ENCODE data around the gene SETD9.

The SETD9 gene

DNA sequence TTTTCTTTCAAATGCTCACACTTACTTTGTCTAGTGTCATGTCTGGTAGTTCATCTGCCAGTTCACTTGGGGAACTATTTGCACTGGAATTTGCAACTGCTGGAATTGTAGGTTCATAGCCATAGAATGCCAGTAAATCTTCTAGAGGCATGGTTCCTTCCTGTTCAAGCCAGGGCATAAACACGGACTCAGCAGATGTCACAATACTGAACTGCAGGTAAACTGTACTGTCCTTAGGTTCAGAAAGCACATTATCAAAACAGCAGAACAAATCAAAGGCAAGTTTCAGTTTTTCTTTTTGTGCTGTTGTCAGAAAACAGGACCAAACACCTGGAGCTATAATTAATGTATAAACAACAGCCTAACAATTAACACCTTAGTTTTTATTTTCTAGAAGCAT lies 29.5 kb downstream of the SETD9 start:
- no peak for DNase-seq

DNA sequence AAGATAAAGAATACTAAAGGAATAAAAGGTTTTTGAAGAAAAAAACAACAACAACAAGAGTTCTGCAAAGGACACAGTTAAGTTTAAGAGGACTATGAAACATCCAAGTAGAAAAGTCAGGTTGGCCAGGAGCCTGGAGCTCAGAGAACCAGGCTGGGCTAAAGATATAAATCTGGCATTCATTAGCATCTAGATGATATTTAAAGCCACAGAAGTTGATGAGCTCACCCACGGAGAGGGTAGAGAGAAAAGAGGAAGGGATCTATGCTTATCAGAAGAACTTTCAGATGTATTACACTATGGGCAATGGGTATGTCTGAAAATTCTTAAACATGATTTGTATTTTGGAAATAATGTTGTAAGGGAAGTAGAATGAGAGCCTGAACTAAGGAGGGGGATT lies 32.6 kb downstream of the SETD9 start:
- no peak for DNase-seq

DNA sequence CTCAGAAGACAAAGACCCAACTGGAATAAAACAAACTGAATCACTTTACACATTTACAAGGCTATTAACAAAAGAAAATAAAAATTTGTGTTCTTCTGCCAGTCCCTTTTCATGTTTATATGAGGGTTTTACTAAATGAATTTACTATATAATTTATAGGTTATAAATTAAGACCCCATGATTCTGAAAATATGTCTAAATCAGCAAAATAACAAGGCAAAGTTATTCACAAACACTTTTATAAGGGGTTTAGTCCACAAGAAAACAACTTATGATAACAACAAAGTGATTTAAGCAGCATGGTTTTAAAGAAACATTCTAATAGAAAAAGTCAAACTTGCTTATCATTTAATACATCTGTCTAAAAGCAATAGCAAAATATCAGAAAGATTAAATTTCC lies 37.7 kb downstream of the SETD9 start:
- no peak for DNase-seq

DNA sequence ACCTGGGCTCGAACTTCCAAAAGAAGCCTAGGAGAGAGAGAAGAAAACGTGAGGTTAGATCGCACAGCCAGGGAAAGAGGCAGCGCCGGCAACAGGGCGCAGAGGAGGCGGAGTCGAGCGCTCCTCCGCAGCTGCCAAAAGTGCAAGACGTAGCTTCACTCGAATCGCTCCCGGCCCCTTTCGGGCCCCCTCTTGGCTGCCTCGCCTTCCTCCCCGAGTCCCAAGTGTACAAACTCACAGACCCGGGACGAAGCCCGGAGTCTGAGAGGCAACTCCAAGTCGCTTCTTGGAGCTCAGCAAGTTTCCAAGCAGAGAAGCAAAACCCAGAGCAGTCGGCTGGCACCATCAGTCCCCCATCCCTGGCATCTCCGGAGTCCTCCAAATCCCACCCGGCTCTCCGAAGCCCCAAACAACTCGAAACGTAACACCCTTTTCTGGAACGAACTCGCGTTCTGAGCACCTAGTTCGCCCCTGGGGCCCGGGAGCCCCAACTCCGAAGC lies 41.3 kb downstream of the SETD9 start:
- peak; percentile 92 for DNase-seq

DNA sequence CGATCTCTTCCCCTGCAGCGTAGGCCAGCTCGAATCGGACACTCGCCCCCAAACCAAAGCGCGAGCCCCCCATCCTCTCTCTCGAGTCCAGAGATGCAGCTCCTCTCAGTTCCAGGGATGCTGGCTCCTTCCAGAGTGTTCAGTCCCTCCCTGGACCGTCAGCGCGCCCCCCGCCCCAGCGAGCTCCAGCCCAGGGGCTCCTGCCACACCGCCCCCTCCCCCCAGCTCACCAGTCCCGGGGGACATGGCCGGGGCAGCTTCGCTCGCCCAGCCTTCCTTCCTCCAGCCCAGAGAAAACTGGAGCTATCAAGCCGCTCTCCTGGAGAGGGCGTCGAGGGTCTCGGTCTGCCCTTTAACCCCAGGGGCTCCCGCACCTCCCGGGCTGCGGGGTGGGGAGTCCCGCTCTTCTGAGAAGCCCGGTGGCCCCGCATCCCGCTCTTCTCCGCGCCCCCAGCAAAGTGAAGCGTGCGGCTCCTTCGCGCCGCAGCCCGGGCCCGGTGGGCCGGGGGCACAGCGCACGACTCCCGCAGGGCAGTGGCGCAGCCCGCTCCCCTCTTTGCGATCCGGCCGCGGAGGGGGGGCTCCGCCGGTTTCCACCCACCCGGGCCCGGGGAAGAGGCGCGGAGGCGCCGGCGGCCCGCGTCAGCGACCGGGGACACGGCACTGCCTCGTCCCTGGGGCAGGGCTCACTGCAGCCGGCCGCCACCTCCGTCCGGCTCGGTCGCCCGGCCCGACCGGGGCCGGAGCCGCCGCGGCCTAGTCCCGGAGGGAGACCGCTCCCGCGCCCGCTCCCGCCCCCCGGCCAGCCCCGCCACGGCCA lies 41.9 kb downstream of the SETD9 start:
- DNase-seq: peak; percentile 67

DNA sequence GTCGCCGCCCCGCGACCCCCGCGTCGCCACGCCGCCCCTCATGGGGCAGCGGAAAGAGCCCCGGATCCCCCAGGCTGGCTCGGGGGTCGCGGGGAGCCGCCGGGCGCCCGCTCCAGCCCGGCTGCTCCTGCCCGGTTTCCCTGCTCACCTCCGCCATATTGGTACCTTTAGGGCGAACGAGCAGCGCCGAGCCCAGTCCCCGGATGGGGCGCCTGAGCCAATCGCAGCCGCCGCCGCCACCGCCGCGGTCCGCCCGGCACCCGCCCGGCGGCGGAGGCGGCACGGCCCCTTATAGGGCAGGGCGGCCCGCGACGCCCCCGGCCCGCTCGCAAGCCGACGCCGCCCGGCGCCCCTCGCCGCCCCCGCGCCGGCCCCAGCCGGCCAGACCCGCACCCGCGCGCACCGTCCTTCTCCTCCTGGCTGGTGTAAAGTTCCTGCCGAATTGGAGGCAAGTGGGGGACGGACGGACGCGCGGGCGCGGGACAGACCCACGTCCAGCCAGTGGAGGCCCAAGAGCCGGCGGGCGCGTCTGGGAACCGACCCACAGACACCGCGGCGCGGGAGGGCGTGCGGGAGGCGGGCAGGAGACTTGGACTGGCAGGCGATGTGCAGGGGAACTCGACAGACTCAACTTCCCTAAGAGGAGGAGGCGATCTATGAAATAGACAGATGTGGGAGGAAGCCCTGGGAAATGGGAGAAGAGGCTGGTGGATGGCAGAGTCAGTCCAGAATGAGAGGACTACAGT lies 42.7 kb downstream of the SETD9 start, which contains the start of gene MIER3:
TSS of gene MIER3 (minus strand) at position 178 of the 746 bp plus-strand sequence. CDS start at position 157, 21 bp downstream.
- DNase-seq: peak; percentile 87

DNA sequence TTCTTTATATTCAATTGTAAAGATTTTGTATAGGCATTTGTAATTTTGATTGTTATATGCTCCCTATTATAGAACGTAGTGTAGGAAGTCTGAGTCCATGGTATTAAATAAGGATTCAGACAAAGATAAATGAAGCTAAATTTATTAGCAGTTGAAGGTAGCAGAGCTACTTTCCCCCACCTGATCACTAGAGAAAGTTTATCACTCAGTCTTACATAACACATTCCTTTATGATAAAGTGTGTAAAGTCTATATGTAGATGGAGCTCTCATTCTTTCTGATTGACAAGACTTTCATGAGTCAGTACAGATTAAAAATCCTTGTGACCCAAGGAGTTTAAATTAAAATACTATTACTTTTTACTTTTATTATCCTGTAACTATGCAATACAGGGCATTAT lies 44.9 kb downstream of the SETD9 start:
- no peak for DNase-seq

DNA sequence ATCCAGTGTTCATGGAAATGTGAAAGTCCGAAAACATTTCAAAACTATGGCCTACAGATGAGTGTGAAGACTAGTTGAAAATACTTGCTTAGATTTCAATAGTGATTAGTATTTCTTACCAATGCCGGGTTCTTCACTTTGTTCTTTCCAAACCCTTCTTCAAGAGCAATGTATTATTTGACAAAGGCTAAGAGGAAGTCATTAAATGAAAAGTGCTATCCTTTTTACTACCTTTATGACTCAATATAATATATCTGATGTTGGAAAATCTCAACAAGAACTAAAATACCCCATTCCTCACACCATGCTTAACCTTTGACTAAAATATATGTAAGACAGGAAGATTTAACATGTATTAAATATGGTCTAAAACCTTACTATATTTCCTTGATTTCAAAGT lies 49.2 kb downstream of the SETD9 start:
- no peak for DNase-seq

DNA sequence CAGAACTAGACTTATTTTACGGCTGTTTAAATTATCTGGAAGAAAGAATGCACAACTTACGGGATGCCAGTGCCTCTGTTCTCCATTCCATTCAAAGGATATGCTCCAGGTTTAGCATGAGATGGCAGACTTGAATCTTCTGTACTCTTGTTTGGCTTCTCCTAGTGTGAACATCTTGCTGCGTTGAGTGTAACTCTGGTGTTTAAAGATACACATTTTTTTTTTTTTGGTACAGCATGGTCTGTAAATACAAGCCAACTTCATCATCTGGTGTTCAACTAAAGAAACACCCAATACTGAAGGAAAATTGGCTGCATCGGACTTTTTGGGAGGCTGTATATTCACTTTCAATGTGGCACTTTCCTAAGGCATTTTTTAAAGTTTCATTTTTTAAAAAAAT lies 49.9 kb downstream of the SETD9 start:
- no peak for DNase-seq

DNA sequence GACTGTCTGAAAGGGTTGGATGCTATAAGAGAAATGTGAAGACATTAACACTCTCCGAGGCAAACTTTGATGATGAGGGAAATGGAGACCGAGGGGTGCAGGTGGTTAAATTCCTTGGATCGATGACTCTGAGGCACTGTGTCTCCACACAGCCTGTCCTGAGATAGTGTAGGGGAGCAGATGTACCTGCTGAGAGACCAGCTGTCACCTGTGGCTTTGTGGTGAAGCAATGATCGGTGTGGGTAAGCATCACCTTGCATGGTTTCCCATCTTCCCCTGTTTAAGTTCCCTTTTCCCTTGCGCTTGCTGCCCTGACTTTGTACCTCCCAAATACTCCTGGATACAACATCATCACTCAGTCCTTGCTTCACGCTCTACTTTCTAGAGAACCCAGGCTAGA lies 52.4 kb downstream of the SETD9 start:
- no peak for DNase-seq

DNA sequence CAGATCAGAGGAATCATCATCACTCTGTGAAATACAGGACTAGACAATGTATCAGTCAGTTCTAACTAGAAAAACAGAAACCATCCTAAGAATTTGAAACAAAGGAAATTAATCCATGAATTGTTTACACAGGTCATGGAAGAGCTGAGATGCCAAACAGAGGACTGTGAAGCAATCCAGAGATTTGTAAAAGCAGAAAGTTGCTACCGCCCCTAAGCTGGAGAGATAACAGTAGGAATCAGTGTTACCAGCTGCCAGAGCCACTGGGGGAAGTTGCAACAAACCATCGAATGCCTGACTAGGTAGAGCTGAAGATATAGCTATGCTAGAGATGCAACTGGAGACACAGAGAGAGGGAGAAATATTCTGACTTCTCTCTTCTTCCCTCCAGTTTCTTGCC lies 52.9 kb downstream of the SETD9 start:
- no peak for DNase-seq

DNA sequence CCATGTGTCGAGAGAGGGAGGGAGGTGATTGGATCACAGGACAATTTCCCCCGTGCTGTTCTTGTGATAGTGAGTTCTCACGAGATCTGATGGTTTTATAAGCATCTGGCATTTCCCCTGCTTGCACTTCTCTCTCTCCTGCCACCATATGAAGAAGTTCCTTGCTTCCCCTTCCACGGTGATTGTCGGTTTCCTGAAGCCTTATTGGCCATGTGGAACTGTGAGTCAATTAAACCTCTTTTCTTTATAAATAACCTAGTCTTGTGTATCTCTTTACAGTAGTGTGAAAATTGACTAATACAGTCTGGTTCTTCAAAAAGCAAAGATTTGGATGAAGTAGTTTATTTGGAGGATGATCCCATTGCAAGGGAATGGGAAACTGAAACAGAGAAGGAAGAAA lies 53.9 kb downstream of the SETD9 start:
- DNase-seq: no peak

DNA sequence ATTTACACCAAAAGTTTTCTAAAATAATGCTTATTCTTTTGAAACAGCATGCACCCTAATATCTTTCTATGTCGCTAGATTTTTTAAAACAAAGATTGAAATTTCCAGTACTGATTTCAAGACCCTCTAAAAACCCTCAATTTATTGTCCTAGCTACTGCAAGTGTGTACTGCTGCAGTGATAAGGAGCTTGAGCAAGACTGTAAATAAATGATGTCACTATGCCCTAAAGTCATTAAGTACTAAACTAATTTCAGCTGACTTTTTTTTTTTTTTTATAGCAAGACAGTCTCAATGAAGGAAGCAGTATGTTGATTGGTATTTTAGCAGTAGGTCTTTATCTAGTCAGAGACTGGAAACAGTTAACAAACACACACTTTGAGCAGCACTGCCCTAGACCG lies 54.8 kb downstream of the SETD9 start:
- DNase-seq: no peak

All from left hindlimb (tissue), 1 donor.